C4-2B (cell line): ENCODE data around the gene EMP1.

Experiments
- H3K27ac ChIP-seq: fragments of 450-650 bp; 2 replicates; pipeline ENCODE4 v1.5.1; 2017
- ZFX ChIP-seq: fragments of 450-650 bp; IDR thresholded peaks from 2 replicates; pipeline ENCODE4 v1.6.1; 2017
- TF ChIP-seq, protein P1 (sequence below): fragments of 450-650 bp; conservative IDR thresholded peaks from 2 replicates; pipeline ENCODE4 v1.5.1; 2017; ENCODE audit warnings: mild to moderate bottlenecking

Gene EMP1

GRCh38 chr12:13197526-13198143 lies 1.1 kb downstream of the EMP1 start:
- no peak for TF ChIP-seq ZFX
- TF ChIP-seq, protein P1, sequence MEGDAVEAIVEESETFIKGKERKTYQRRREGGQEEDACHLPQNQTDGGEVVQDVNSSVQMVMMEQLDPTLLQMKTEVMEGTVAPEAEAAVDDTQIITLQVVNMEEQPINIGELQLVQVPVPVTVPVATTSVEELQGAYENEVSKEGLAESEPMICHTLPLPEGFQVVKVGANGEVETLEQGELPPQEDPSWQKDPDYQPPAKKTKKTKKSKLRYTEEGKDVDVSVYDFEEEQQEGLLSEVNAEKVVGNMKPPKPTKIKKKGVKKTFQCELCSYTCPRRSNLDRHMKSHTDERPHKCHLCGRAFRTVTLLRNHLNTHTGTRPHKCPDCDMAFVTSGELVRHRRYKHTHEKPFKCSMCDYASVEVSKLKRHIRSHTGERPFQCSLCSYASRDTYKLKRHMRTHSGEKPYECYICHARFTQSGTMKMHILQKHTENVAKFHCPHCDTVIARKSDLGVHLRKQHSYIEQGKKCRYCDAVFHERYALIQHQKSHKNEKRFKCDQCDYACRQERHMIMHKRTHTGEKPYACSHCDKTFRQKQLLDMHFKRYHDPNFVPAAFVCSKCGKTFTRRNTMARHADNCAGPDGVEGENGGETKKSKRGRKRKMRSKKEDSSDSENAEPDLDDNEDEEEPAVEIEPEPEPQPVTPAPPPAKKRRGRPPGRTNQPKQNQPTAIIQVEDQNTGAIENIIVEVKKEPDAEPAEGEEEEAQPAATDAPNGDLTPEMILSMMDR = no peak
- no peak overlapping the region for H3K27ac ChIP-seq

DNA sequence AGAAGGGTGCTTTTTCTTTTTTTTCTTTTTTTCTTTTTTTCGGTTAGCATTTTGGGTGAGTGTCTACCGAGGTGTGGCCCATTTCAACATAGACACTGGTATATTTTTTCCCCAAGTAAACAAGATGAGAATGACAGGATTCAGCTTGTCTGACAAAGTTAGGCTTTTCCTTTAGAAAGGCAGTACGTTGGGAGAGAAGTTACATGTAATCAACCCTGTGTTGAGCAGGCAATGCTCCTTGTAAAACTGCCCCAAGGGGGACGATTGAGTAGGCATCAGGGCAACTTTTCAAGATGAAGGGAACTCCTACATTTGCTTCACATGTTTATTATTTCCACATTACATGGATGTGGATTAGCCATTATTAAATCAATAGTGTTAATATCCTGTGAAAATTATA lies 1.7 kb downstream of the EMP1 start:
- H3K27ac ChIP-seq = no peak overlapping the region

DNA sequence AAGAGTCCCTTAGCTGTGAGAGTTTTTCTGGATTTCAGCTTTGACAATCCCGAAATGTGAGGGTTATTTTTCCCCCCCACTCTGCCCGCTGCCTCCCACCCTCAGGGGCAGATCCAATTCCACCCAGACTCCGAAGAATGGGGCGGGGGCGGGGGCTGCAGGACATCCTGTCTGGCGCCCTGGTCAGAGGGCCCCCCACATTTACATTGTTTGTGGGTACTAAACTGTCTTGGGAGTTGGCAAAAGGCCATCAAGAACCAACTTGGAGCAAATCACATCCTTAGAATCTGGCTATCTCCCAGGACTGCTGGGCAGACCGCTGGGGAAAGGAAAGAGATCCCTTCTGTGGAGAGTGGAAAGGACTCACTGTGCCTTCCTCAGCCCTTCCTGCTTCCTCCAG lies 2.4 kb downstream of the EMP1 start:
- H3K27ac ChIP-seq = no peak overlapping the region
- TF ChIP-seq, protein P1 = no peak
- no peak for TF ChIP-seq ZFX

More for the DNA sequence above, 1.7 kb downstream of the EMP1 start:
- no peak for TF ChIP-seq ZFX
- TF ChIP-seq, protein P1 = no peak

DNA sequence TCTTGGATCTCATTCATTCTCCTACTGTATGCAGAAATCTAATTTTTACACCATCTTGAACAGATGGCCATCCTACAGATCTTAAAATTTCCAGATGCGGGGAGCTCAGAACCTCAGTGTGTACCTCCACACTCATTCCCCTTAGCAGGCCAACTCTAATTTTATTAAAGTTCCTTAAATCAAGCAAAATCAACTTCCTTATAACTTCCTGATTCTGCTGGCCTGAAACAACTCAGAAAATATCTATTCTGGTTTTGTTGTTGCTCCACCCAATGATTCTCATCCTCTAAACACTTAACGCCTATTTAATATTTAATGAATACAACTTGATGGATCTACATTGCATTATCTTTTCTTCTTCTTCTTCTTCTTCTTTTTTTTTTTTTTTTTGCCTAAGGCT lies 3.1 kb downstream of the EMP1 start:
- H3K27ac ChIP-seq = no peak overlapping the region
- TF ChIP-seq ZFX = no peak
- TF ChIP-seq, protein P1 = no peak

GRCh38 chr12:13200841-13201240 lies 4.3 kb downstream of the EMP1 start:
- TF ChIP-seq ZFX = no peak
- TF ChIP-seq, protein P1 = no peak
- H3K27ac ChIP-seq = no peak overlapping the region

GRCh38 chr12:13203034-13203922 lies 6.8 kb downstream of the EMP1 start:
- no peak overlapping the region for H3K27ac ChIP-seq
- TF ChIP-seq ZFX = no peak
- TF ChIP-seq, protein P1 = peak; percentile 23; the same call in 1 of the 2 replicates

DNA sequence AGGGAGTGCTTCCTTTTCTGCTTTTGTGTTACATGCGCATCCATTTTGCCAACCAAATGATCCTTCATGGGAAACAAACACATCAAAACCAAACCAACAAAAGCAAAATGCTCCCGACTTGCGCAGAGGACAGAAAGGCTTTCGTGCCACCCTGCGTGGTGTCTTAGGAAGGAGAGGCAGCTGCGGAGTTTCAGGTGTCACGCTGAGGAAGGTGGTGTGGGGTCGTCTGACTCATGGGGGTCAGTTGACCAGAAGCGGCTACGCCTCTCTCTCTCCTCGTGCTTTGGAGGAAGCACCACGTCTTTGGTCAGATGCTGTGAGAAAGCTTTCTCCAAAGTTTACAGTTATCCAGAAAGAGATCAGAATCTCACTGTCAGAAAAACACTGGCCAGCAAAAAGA lies 7.9 kb downstream of the EMP1 start:
- H3K27ac ChIP-seq = no peak overlapping the region
- no peak for TF ChIP-seq ZFX
- TF ChIP-seq, protein P1 = no peak
